HG03159 (cell line): ENCODE data around the gene TAF10.

Experiments used
- ATAC-seq: cut with Tn5 transposase; IDR thresholded peaks from one replicate; pipeline ENCODE4 v1.9.1; 2021; ENCODE audit warnings: mild to moderate bottlenecking, moderate library complexity; ENCODE audit not compliant: unreplicated experiment

Gene TAF10

DNA sequence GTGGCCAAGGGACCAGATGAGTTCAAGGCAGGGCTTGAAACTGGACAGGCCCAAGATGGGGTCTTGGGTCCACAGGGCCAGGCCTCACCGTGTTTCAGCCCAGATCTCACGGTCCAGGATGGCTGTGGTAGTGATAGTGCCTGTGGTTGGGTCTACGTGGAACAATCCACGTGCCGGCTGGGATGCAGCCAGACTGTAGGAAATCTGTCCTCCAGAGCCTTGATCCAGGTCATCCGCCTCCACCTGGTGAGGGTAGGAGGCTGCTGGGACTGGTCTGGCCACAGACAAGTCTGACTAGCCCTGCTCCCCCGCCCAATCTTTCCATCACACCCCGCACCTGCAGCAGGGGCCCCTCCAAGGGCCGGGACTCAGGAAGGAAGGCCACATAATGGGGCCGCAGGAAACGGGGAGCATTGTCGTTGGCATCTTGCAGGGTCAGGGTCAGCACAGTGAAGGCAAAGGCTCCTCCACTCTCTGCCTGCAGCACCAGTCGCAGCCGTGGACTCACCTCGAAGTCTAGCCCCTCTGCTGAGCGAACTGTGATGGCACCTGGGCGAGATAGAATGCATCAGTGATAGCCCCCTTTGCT is 13.9 kb upstream of the TAF10 start:
- ATAC-seq: no peak

DNA sequence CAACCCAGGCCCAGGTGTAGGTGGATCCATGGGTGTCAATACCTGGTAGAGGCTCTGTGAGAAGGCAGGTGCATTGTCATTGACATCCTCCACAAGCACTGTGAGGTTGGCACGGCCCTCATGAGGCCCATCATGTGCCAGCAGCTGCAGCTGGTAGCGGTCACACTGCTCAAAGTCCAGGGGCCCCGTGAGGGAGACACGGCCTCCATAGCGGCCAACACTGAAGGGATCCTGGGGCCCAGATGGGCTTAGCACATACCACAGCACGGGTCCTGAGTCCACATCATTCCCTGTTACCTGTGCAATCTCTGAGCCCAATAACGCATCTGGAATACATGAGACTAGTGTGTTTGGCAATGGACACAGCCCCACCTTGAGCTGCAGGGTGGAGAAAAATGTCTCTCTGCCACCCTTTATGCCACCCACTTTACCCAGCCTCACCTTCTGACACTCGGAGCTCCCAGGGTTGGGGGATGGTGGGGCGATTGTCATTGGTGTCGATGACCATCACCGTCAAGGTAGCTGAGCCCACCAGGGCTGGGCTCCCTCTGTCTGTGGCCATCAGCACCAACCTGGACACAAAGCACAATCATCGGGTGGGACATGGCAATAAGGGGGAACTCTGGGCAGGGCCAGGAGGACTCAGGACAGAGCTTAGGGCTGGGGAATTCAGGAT is 13.3 kb upstream of the TAF10 start:
- ATAC-seq: no peak

DNA sequence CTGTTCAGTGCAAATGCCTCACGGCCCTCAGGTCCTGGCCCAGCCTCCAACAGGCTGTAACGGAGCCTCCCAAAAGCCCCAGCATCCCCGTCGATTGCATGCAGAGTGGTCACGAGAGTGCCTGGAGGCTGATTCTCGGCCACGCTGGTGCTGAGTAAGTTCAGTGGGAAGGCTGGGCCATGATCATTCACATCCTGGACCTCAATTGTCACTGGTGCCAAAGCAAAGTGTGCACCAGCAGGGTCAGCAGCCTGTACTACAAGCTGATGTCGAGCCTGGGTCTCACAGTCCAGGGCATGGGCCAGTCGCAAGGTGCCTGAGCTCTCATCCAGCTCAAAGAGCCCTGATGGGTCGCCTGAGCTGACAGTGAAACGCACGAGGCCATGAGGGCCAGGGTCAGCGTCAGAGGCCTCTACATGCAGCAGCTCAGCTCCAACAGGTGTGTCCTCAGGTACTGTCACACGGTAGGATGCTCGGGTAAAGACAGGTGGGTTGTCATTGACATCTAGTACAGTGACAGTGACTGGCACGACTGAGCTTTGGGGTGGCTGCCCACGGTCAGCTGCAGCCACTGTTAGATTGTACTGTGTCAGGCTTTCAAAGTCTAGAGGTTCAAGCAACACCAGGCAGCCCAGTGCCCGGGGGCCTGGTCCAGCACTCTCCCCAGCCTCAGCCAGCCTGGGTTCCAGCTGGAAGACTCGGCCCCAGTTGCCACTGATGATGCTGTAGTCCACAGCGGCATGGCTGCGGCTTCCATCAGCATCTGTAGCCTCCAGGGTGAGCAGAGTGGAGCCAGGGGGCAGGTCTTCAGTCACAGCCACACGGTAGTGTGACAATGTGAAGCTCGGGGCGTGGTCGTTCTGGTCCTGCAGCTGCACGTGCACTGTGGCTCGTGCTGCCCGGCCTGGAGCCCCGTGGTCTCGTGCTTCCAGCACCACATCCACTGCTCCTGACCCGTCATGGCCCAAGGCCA is 11.7 kb upstream of the TAF10 start:
- ATAC-seq: no peak

DNA sequence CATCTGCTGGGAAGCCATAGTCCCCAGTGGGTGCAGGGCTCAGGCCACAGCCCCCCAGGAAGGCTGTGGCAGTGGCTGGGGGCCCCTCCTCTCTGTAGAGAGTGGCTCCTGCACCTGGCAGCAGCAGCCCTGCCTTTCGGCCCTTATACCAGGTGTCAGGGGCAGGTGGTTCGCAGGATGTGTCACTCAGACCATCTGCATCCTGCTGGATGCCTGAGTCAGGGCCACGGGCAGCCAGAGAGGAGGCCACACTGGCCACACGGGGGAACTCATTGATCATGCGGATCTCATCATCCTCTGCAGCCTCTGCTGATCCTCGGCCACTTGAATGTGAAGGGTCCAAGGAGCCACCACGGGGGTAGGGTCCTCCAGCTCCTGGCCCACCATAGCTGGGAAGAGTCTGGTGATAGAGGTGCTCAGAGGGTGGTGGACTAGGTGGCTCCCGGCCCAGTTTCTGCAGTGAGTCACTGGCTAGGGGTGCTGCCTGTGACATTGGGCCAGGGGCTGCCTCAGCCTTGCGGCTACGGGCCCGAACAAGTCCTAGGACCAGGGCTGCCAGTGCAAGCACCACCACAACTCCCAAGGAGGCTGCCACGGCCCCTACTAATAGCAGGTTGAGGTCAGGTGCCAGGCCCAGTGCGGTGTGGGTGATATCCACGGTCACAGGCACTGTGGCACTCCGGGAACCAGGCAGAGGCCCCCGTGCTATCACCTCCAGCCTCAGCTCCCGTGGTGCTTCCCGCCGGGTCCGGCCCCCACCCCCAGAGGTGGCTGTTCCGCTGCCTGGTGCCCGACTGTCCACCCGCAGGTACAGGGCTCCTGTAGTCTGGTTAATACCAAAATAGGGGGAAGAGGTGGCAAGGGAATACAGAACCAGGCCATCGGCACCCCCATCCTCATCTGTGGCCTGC is 10.5 kb upstream of the TAF10 start:
- ATAC-seq: no peak

DNA sequence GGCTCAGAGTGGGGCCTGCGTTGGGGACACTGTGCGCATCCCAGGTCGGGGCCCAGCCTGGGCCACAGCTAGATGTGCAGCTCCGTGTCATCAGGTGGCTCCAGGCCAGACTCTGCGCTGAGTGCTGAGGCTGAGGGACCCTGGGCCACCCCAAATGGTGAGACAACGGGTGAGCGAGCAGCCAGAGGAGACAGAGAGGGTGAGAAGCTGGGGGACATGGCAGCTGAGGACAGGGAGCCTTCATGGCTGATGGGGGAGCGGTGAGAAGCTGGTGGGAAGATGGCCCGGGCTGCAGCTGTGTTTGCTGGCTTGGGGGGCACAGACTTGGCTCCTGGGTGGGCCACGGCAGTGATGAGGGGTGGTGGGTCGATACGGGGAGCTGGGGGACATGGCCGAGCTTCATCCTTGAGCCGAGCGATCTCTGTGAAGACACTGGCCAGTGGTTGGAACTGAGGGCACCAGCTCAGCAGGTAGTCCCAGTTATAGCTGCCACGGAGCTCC is 9.7 kb upstream of the TAF10 start:
- ATAC-seq: no peak

DNA sequence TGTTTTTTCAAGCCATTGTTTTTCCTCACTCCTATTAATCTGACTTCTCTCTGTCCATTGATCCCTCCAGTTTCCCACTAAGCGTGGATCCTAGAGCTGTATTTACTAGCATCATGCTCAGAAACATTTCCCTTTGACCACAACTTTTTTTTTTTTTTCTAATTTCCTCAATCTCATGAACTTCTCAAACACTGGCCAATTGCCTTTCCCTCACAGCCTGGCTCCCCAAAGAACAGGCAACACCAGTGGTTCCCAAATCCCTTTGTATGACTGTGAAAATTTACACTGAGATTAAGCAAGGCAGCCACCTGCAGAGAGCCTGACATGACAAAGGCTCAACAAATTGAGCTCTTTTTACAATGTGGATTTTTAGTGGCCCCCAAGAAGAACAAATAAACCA is 8.6 kb upstream of the TAF10 start:
- no peak for ATAC-seq

DNA sequence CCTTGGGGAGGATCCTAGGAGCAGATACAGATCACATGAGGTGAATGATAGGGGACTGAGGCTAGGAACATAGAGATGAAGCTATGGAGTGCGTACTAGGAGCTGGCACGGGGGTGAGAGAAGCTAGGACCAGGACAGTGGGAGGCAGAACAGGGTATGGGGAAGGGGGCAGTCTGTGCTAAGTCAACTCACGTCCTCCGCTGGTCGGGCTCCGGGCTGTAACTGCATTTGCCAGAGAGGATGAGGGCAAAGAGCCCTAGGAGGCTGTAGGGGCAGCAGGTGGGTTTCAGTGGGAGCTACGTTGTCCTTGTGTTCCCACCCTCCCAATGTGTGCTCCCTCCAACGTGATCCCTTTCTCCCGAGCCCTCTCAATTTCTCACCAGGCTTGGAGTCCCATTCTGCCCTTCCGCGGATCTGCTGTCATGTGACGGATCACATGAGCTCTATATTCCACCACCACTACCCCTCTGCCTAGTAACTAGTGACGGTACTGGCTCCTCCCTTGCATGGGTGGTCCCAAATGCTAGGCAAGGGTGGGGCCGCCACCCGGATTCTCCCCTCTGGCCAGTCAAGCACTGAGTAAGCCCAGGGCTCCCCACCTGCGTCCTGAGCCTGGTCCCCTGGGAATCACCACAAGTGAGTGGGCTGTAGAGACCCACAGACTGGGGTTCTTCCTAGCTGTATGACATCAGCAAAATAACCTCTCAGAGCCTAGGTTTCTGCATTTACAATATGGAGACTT is 7.2 kb upstream of the TAF10 start, which contains the start of gene TPP1:
Gene TPP1, minus strand, starts transcription at position 419 of the 742 bp plus-strand sequence. Its CDS starts 22 bp downstream, at position 397.
- ATAC-seq: peak; percentile 99

DNA sequence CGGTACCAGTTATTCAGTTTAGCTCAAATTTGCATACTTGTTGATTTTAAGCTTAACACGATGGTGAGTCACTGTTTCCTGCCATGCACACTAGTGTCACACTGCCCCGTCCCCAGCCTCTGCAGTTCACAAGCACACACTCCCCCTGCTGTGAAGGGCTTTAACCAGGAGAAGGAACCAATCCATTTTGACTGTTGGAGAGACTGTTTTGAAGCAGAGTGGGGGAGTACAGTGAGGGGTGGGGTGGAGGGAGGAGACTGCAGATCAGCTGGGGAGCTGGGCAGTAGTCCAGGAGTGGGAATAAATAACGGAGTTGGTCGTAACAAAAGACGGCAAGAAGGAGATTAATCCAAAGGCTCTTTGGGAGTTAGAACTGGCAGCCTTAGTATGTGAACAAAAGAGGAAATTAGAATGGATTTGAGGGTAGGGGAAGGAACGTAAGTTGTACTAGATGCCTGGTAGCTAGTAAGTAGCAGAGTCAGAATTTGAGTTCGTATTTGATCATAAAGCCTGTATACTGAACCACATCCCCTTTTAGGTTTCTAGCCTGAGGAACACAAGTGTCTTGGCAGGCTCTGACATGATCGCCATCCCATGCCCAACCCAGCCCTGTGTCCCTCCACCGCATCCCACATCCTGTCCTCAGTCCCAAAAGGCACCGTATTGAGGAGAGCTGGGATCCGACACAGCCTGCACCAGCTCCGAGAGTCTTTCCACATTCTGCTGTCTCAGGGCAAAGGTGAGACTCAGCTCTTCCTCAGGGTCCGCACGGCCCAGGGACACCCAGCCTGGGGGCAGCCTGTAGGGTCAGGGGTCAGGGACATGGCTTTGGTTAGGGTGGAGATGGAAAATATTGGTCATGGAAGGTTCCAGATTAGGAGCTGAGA is 6.3 kb upstream of the TAF10 start:
- no peak for ATAC-seq

DNA sequence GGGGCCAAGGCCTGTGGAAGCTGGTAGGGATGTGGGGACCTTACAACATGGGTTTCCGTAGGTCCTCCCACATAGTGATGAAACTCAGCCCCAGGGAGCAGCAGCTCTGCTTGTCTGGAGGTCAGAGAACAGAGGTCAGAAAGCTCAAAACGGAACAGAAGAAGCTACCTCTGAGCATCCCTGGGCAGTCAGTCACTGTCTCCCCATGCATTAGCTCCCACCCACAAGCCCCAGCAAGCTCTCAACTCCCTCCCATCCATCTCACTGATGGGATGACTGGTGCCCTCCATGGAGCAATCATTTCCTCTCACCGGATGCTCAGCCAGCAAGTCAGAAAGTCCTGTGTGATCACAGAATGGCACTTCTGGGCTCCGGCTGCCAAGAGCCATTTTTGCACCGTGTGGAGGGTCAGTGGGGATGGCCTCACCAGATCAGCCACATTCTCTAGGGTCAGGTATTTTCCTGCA is 5.3 kb upstream of the TAF10 start:
- ATAC-seq: no peak

DNA sequence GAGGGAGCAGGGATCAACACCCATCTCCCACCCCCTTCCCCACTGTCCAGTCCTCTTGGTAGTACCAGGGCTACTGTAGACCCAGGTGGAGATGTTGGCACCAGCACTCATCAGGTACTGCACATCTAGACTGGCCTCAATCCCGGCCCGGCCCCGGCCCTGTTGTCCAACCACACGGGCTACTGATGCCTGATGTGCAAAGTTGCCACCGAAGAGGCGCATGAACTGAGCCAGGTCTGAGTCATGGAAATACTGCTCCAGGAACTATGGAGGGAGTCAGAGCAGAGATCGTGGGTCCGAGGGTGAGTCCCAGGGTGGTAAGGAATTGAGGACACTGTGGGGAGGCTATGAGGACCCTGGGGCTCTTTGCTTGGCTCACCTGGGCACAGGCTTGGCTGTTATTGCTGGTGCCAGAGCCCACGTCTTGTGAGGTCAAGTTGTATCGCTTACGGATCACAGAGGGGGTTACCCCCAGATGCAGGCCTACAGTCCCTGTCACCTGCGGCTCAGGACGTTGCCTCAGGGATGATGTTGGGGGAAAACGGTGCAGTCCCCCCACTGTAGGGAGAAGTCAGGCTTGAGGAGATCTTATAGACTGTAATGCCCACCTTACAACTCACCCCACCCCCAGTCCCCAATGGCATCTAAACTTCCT is 4.7 kb upstream of the TAF10 start:
- ATAC-seq: no peak

DNA sequence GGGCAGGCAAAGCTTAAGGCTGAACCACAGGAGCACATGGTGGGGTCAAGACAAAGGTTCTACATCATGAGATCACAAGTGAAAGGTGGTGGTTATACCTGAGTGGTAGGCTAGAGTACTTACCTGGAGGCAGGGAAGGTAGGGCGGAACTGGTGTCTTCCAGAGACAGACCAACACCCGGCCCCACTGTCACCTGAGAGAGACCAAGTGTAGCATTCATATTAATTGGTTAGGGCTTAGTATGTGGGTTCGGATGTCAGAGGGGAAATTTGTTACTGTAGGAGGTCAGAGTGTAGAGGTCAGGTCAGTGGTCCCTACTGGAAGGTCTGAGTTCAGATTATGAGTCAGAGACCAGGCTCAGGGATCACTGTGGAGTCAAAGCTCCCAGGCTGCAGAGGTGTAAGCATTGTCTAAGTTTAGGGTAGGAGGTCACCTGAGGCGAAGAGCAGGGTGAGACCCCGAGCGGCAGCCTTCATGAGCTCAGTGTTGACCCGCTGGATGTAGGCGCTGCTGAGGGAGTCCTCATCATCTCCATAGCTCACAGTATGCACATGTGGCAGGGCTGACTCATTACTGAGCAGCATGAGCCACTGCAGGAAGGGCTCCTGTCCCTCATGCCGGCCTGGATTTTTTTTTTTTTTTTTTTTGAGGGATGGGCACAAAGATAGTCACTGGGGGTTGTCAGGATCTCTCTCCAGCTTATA is 4.0 kb upstream of the TAF10 start:
- no peak for ATAC-seq

DNA sequence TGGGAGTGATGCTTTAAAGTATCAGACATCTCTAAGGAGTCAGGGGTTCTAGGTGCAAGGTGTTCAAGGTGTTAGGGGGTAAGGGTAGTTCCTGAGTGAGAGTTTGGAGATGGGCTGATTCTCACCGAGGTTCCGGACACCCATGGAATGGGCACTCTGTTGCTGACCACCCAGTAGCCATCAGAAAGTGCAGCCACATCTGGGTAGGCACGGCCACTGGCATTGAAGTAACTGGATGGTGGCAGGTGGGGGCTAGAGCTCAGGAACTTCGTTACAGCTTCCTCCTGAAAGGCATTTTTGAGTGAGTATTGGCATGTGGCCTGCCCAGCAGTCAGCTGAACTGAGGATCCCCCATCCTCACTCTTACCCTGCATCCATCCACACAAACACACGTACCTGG is 3.0 kb upstream of the TAF10 start:
- no peak for ATAC-seq

DNA sequence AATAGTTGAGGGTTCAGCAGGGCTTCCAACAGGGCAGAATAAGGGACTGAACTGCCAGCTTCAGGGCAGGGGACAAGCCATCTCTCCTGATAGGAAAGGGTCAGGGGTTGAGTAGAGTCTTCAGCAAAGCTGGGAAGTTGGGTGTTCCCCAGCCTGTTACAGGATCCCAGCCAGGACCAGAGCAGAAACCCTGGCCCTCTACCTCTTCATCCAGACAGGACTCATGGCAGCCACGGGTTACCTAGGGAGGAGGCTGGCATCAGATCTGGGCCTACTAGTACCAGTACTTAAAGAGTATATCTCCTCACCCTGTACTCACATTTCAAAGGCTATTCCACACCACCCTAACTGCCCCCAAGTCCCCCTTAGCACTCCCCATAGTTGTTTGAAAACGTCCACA is 2.4 kb upstream of the TAF10 start:
- ATAC-seq: no peak

DNA sequence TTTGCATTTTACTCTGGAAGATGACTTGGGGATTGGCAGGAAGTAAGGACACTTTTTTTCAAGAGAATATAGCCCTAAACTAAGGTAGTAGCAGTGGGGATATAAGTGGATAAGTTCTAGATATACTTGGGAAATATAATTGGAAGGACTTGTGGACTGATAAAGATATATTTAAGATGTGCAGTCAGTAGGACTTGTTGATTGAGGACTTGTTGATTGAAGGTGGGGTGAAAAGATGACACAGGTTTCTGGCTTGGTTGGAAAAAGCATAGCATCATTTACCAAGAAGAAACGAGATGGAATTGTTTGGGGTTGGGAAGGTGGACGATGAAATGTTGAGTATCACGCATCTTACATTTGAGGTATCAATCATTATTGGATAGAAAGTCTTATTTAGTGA is 1.5 kb upstream of the TAF10 start:
- no peak for ATAC-seq

DNA sequence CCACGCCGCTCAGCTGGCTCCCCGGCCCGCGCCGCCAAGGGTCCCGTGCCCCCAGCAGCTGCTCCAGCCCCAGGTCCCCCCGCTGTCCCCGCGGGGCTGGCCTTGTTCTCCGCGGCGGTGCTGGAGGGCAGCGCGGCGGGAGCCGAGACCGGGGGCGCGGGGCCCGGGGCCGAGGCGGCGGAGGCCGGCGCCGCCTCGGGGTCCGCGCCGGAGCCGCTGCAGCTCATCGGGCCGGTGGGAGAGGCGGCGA is 128 bp downstream of the TAF10 start:
- ATAC-seq: no peak

DNA sequence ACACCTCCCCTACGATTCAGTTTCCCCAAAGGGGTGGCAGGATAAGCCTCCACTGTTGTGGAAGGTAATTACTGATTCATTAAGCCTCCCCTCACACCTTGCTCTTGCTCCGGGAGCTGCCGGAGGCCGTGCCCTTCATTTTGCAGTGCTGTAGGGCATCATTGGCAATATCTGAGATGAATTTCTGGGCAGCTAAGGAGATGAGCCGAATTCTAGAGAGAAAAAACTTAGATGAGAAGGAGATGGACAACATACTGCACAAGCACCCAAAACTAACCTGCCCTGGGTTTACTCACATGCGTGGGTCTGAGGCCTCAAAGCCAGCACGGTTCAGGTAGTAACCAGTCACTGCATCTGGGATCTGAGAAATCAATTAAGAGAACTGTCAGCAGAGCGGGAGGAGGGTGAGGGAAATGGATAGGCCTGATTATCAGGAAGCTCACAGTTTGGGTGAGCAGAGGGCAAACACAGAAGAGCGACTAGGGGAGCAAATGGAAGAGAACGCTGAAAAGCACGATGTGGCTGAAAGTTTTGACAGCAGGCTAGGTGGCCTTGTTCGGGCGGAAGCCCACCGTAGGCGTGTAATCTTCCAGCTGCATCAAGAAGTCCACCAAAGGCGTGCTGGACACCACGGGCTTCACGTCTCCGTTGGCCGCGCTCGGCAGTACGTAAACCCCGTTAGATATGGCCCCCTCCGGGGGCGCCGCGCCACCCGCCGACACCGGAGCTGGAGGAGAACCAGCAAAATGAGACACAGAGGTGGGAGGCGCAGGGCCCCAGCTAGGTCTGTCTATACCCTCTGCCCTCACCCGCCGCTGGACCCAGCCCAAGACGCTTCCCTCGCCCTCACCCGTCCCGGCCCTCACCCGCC is 689 bp downstream of the TAF10 start:
- peak; percentile 9 for ATAC-seq

DNA sequence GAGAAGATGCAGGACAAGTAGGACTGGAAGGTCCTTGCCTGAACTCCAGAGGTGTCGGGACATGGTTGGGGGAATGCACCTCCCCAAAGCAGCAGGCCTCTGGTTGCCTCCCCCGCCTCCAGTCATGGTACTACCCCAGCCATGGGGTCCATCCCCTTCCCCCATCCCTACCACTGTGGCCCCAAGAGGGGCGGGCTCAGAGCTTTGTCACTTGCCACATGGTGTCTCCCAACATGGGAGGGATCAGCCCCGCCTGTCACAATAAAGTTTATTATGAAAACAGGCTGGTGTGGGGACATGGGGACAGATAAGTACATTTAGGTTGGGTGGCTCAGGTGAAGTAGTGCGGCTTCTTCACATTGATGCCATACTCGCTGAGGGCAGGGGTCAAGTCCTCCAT is 1.4 kb downstream of the TAF10 start:
- ATAC-seq: no peak
